Measurements from ENCODE around the gene A4GALT.
"Not testable (repeated sequence)": the region's sequence is repeated elsewhere in the genome, so short reads cannot be mapped to it uniquely, and the experiment has no call there.

Gene A4GALT

GRCh38 chr22:42742940-42743339 lies 22.3 kb upstream of the A4GALT start:
- in situ Hi-C loops (cut with MboI; ENCODE audit: low sequenced_read_pairs), result no loop called here

GRCh38 chr22:42740320-42740719 lies 19.6 kb upstream of the A4GALT start:
- in situ Hi-C loops (cut with MboI; ENCODE audit: low sequenced_read_pairs), result not testable (repeated sequence)

GRCh38 chr22:42734406-42734805 lies 13.7 kb upstream of the A4GALT start:
- in situ Hi-C loops (cut with MboI; ENCODE audit: low sequenced_read_pairs), result no loop called here

- in situ Hi-C loops (cut with MboI; ENCODE audit: low sequenced_read_pairs), result not testable (repeated sequence)
Measured at GRCh38 chr22:42733394-42733793, 12.7 kb upstream of the A4GALT start.

GRCh38 chr22:42732081-42732480 lies 11.4 kb upstream of the A4GALT start:
- in situ Hi-C loops (cut with MboI; ENCODE audit: low sequenced_read_pairs), result no loop called here

- in situ Hi-C loops (cut with MboI; ENCODE audit: low sequenced_read_pairs), result no loop called here
Measured at GRCh38 chr22:42726811-42727210, 6.1 kb upstream of the A4GALT start.

- in situ Hi-C loops (cut with MboI; ENCODE audit: low sequenced_read_pairs), result no loop called here
Measured at GRCh38 chr22:42725606-42726355, 5.1 kb upstream of the A4GALT start.

- in situ Hi-C loops (cut with MboI; ENCODE audit: low sequenced_read_pairs), result no loop called here
Measured at GRCh38 chr22:42724062-42724461, 3.4 kb upstream of the A4GALT start.

- in situ Hi-C loops (cut with MboI; ENCODE audit: low sequenced_read_pairs), result no loop called here
Measured at GRCh38 chr22:42721045-42721434, 370 bp upstream of the A4GALT start.

- in situ Hi-C loops (cut with MboI; ENCODE audit: low sequenced_read_pairs), result no loop called here
Measured at GRCh38 chr22:42719656-42720262, 911 bp downstream of the A4GALT start.

GRCh38 chr22:42719133-42719532 lies 1.5 kb downstream of the A4GALT start:
- in situ Hi-C loops (cut with MboI; ENCODE audit: low sequenced_read_pairs), result no loop called here

- in situ Hi-C loops (cut with MboI; ENCODE audit: low sequenced_read_pairs), result no loop called here
Measured at GRCh38 chr22:42717197-42717928, 3.3 kb downstream of the A4GALT start.

GRCh38 chr22:42716649-42717127 lies 4.0 kb downstream of the A4GALT start:
- in situ Hi-C loops (cut with MboI; ENCODE audit: low sequenced_read_pairs), result no loop called here

GRCh38 chr22:42716221-42716620 lies 4.4 kb downstream of the A4GALT start:
- in situ Hi-C loops (cut with MboI; ENCODE audit: low sequenced_read_pairs), result no loop called here

GRCh38 chr22:42714768-42715390 lies 5.8 kb downstream of the A4GALT start:
- in situ Hi-C loops (cut with MboI; ENCODE audit: low sequenced_read_pairs), result no loop called here

- in situ Hi-C loops (cut with MboI; ENCODE audit: low sequenced_read_pairs), result no loop called here
Measured at GRCh38 chr22:42714308-42714707, 6.4 kb downstream of the A4GALT start.

- in situ Hi-C loops (cut with MboI; ENCODE audit: low sequenced_read_pairs), result no loop called here
Measured at GRCh38 chr22:42711895-42712837, 8.5 kb downstream of the A4GALT start.

- in situ Hi-C loops (cut with MboI; ENCODE audit: low sequenced_read_pairs), result no loop called here
Measured at GRCh38 chr22:42711281-42711731, 9.4 kb downstream of the A4GALT start.

- in situ Hi-C loops (cut with MboI; ENCODE audit: low sequenced_read_pairs), result no loop called here
Measured at GRCh38 chr22:42708417-42708816, 12.3 kb downstream of the A4GALT start.

- in situ Hi-C loops (cut with MboI; ENCODE audit: low sequenced_read_pairs), result no loop called here
Measured at GRCh38 chr22:42707496-42707895, 13.2 kb downstream of the A4GALT start.

All from HL-60/S4 treated with phorbol 12-myristate 13-acetate at 8.2 ng/mL for 4 days and 3 days (cell line).